ENCODE measurements around the gene MAP1B. TPM values are rescaled to one million over a fixed set of nuclear protein-coding genes. Genes with fewer than 3 reads are reported as not detected.

Gene MAP1B
- total RNA-seq (2014; rRNA removed; shearing (Covaris generic)) = 93.8 and 195 TPM in 2 replicates

DNA sequence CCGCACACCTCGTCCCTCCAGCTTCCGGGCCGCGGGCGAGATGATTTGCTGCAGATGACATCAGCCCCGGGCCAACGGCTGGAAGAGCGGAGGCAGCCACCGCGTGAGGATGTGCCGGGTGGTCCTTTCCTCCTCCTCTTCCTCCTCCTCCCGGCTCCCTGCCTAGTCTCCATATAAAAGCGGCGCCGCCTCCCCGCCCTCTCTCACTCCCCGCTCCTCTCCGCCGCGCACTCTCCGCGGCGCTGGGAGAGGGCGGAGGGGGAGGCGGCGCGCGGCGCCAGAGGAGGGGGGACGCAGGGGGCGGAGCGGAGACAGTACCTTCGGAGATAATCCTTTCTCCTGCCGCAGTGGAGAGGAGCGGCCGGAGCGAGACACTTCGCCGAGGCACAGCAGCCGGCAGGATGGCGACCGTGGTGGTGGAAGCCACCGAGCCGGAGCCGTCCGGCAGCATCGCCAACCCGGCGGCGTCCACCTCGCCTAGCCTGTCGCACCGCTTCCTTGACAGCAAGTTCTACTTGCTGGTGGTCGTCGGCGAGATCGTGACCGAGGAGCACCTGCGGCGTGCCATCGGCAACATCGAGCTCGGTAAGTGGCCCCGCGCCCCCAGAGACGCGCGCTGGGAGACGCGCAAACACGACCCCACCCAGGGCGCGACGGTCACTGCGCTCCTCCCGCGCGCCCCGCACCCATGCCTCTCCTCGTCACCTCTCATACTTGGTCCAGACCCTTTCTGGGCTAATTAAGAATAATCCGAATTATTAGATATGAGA lies at the start of gene MAP1B:
Gene MAP1B, plus strand, starts transcription at position 345 of the 770 bp plus-strand sequence. Its CDS starts 57 bp downstream, at position 402.
- H3K27ac ChIP-seq = peak within 1 kb of the TSS; percentile 75
- H3K4me1 ChIP-seq (replicated peaks) = peaks cover 17% of the 10 kb centered on the region
- H3K4me3 ChIP-seq = peak within 1 kb of the TSS; percentile 76
- H3K9me3 ChIP-seq (replicated peaks) = no peaks in the 10 kb centered on the region
- peaks cover 45% of the 10 kb centered on the region for H3K36me3 ChIP-seq
- H3K27me3 ChIP-seq (replicated peaks) = no peaks in the 10 kb centered on the region
- peak; percentile 92 to 96 for DNase-seq (ENCODE audit: low read depth in 1 of 2, low spot score in 2 of 2)

DNA sequence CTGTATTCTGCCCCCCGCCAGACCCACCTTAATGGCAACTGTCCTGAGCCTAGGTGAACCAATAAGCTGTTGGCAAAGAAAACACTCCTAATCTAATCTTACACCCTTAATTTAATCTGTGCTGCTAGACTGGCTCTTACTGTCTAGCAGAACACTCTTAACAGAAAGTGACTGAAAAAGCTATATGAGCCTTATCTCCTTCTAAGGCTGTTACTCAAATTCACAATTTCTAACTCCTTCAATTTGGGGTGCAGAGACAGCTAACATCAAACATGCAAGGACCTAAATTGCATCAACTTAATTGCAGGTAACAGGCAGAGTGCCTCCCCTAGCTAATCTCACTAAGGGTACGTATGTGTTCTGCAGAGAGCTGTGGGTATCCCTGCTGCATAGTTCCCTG lies 49.5 kb upstream of the MAP1B start:
- Histone ChIP-seq H3K27me3 (replicated peaks) (0 out of 2 replicates have a peak, but pooled peaks cover 3% of the 10 kb centered on the region), H3K4me1 (replicated peaks) (no peaks in the 10 kb centered on the region), H3K4me3 (no peak overlapping the region), H3K36me3 (no peaks in the 10 kb centered on the region), H3K27ac (no peak overlapping the region), H3K9me3 (replicated peaks) (no peaks in the 10 kb centered on the region)
- DNase-seq (ENCODE audit: low read depth in 1 of 2, low spot score in 2 of 2) = no peak

DNA sequence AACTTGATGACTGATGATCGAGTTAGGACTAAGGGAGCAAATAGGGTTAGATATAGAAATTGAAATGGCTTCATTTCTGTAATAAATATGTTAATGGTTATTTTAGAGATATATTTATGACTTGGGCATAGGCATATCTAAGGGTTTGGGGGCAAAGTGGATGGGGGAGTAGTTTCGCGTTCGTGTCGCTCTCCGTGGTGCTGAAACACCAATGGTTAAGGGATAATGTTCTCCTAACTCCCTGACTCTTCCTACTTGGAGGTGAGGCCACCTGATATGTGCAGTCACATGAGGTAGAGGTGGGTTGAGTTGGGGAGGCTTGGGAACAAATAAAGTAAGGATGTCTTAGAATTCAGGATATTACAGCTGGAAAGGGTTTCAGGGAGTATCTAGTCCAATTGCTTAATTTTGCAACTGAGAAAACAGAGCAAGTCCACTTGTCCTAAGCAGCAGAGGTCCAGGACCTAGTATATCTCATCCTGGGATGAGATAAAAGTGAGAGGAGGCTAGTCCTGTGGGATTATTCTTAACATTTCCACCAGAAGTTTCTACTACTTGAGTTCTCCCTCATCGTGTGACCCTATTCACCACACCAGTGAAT lies 44.0 kb upstream of the MAP1B start:
- no peak for DNase-seq (ENCODE audit: low read depth in 1 of 2, low spot score in 2 of 2)
- peaks cover 27% of the 10 kb centered on the region for H3K4me1 ChIP-seq (replicated peaks)
- no peak overlapping the region for H3K4me3 ChIP-seq
- H3K27ac ChIP-seq = no peak overlapping the region
- H3K36me3 ChIP-seq = no peaks in the 10 kb centered on the region
- H3K9me3 ChIP-seq (replicated peaks) = no peaks in the 10 kb centered on the region
- H3K27me3 ChIP-seq (replicated peaks) = 0 out of 2 replicates have a peak, but pooled peaks cover 3% of the 10 kb centered on the region

DNA sequence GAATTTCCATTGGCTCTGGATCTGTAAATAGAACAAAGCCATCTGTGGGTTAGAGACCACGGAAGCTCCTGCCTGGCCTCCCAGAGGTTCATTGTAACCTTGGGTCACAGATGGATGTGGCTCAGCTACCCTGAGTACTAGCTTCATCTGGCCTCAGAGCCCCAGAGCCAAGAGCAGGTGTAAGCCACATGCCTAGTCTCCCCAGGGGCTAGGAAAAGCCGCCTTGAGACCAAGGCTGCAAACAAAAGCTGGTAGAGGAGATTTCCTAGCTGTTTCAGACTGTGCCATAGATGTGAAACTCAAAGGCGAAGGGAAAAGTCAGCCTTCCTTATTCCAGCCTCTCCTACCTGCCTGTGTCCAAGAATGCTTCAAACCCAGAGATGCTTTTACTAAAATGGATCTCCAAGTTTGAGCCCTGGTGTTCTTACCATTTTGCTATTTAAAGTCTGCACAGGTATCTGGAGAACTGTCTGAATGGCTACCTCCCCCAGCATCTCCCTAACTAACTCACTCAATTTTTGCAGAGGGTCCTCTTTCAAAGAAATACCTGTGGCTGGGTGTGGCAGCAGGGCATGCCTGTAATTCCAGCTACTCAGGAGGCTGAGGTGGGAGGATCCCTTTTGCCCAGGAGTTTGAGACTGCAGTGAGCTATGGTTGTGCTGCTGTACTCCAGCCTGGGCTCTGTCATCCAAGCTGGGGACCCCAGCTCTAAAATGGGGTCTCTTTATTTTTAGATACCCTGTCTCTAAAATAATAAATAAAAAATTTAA lies 42.3 kb upstream of the MAP1B start:
- H3K9me3 ChIP-seq (replicated peaks) = no peaks in the 10 kb centered on the region
- H3K27me3 ChIP-seq (replicated peaks) = no peaks in the 10 kb centered on the region
- H3K36me3 ChIP-seq = no peaks in the 10 kb centered on the region
- DNase-seq (ENCODE audit: low read depth in 1 of 2, low spot score in 2 of 2) = no peak
- H3K27ac ChIP-seq = no peak overlapping the region
- peaks cover 31% of the 10 kb centered on the region for H3K4me1 ChIP-seq (replicated peaks)
- no peak overlapping the region for H3K4me3 ChIP-seq

DNA sequence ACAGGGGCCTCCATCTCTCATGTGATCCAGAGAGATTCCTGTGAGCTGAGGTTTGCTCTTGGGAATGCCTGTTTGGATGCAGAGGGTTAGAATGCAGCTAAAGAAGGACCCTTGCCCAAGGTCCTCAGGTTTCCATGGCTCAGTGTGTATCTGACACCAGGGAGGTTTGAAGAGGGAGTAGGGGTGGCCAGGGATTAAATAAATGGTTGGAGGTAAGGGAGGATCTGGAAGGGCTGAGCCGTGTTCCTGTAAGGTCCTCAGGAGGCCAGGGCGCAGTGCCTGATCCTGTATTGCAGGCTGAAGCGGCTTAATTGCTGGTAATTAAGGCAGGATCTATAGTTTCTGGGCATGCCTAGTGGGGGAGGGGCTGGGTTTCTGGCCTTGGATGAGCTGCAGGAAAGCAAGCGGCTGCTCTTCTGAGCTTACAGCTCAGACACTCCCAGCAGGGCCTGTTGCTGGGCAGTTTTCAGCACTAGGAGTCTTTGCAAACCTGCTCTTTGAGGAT lies 41.5 kb upstream of the MAP1B start:
- H3K4me1 ChIP-seq (replicated peaks) = peaks cover 31% of the 10 kb centered on the region
- DNase-seq (ENCODE audit: low read depth in 1 of 2, low spot score in 2 of 2) = peak in 1 of 2 experiments; percentile 18
- no peak overlapping the region for H3K4me3 ChIP-seq
- no peaks in the 10 kb centered on the region for H3K27me3 ChIP-seq (replicated peaks)
- no peaks in the 10 kb centered on the region for H3K9me3 ChIP-seq (replicated peaks)
- no peaks in the 10 kb centered on the region for H3K36me3 ChIP-seq
- H3K27ac ChIP-seq = peak overlapping the region; percentile 95

DNA sequence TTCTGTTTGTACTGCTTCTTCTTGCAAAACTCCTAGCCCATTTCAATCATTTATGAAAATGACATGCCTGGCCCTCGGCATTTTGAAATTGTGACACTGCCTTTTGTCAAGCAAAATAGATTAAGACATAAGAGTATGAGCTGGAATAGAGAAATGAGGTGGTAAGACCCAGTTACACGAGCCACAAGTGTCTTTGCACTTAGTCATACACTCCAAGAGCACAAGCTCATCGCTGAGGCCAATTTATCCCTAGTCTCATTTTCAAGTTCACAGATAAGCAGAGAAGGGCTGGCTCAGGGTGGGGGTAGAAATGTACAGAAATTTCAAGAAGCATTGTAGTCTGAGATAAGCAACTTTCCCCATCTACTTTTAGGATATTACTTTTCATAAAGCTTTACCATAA lies 40.6 kb upstream of the MAP1B start:
- Histone ChIP-seq H3K27me3 (replicated peaks) (no peaks in the 10 kb centered on the region), H3K4me3 (no peak overlapping the region), H3K9me3 (replicated peaks) (no peaks in the 10 kb centered on the region), H3K36me3 (no peaks in the 10 kb centered on the region), H3K27ac (peak overlapping the region; percentile 95), H3K4me1 (replicated peaks) (peaks cover 31% of the 10 kb centered on the region)
- peak; percentile 80 to 87 for DNase-seq (ENCODE audit: low read depth in 1 of 2, low spot score in 2 of 2)

DNA sequence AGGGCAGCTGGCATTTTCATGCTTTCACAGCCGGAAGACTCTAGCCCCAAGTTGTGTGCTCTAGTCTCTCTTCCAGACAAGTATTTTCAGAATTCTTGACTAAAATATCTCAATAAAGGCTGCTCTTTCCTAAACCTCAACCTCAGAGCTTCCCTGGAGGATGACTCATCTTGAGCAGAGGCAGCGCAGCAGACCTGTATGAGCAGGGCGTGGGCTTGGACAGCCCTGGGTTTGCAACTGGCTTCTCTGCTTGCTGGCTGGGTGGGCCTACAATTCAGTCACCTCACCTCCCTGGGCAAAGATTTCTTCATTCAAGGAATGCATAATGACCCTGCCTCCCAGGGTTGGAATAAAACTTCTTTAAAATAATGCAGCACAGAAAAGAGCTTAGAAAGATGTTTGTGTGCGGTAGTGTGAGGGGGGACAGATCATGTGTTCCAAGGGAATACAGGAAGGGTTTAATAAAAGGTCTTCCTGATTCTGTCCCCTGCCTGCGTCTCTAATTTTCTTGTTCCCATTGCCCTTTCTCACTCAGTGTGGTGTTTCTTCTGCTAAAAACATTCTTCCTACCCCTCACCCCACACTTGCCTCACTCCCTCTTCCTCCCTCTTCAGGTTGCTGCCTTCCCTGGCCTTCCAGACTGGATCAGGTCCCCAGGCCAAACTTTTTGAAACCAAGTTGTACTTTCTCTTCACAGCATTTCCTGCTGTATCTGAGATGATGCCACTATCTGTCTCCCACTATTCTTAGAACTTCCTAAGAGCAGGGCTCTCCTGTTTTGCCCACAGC lies 39.4 kb upstream of the MAP1B start:
- Histone ChIP-seq H3K9me3 (replicated peaks) (no peaks in the 10 kb centered on the region), H3K36me3 (no peaks in the 10 kb centered on the region), H3K4me1 (replicated peaks) (peaks cover 31% of the 10 kb centered on the region), H3K4me3 (no peak overlapping the region), H3K27me3 (replicated peaks) (no peaks in the 10 kb centered on the region), H3K27ac (peak overlapping the region; percentile 95)
- peak; percentile 95 to 97 for DNase-seq (ENCODE audit: low read depth in 1 of 2, low spot score in 2 of 2)

DNA sequence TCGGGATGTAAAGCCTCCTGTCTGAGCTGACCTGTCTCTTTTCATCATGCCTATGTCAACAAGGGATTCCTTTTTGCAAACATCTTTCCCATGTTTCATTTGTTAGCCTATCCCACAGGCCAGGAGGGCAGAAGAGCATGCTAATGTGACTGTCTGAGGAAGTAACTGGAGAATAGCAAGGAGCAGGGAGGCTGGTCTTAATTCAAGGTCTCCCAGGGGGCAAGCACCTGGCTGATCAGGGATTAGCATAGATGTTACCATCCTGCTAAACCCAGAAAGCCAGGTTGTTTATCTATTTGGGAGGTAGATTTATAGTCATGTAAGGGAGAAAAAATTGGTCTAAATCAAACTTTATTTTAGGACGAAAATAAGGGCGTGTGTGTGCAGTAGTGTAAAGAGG lies 36.7 kb upstream of the MAP1B start:
- Histone ChIP-seq H3K27ac (no peak overlapping the region), H3K36me3 (no peaks in the 10 kb centered on the region), H3K4me1 (replicated peaks) (peaks cover 31% of the 10 kb centered on the region), H3K9me3 (replicated peaks) (no peaks in the 10 kb centered on the region), H3K4me3 (no peak overlapping the region), H3K27me3 (replicated peaks) (no peaks in the 10 kb centered on the region)
- no peak for DNase-seq (ENCODE audit: low read depth in 1 of 2, low spot score in 2 of 2)

DNA sequence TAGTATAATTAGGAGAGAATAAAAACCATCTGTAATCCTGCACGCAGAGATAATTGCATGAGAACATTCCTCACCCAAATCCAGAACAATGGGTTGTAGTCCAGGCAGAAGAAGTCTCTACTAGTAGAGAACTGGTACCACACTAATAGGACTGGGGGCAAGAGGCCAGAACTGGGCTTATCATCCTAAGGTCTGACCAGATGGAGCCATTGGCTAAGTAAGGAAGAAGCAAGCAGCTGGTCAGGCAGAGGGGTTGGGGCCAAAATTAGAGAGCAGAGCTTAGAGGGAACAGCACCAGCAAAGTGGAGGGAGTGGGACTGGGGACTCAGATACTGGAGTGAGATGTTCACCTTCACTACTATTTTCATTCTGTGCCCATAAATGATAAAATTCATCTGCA lies 35.4 kb upstream of the MAP1B start:
- peaks cover 17% of the 10 kb centered on the region for H3K4me1 ChIP-seq (replicated peaks)
- H3K4me3 ChIP-seq = no peak overlapping the region
- H3K9me3 ChIP-seq (replicated peaks) = no peaks in the 10 kb centered on the region
- DNase-seq (ENCODE audit: low read depth in 1 of 2, low spot score in 2 of 2) = no peak
- H3K27me3 ChIP-seq (replicated peaks) = no peaks in the 10 kb centered on the region
- no peak overlapping the region for H3K27ac ChIP-seq
- H3K36me3 ChIP-seq = no peaks in the 10 kb centered on the region

DNA sequence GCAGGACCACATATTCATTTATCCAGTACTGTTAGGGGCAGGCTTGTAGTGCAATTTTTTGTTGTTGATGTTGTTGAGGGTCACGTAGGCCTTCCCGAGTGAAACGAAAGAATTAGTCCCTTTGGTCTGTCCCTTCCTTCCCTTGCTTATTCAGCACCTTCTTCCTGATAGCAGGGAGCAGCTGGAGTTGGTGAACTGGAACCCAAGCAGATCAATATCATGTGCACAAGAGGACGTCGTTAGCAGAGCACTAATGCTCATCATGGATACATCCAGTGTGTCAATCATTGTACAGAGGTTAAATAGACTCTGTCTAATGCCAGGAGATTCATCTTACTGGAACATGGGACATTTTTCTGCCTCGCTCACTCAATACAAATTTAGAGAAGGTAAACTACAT lies 33.0 kb upstream of the MAP1B start:
- Histone ChIP-seq H3K9me3 (replicated peaks) (no peaks in the 10 kb centered on the region), H3K27me3 (replicated peaks) (no peaks in the 10 kb centered on the region), H3K4me1 (replicated peaks) (no peaks in the 10 kb centered on the region), H3K36me3 (no peaks in the 10 kb centered on the region), H3K4me3 (no peak overlapping the region), H3K27ac (no peak overlapping the region)
- no peak for DNase-seq (ENCODE audit: low read depth in 1 of 2, low spot score in 2 of 2)

DNA sequence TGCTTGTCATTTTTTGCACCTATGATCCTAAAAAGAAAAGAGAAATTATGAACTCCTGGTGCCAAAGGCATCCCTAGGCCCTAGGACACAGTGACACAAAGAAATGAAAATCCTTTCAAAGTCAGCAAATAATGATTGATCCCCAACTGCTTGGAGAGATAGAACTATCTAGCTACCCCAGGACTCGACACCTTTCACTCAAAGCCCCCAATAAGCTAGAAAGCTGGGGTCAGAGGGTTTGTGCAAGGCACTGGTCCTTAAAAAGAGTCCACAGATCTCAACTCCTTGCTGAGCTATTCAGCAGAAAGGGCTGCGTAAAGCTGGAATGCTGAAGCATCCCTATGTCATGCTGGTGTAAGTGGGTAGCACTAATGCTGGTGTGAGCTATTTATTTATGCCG lies 31.8 kb upstream of the MAP1B start:
- no peak for DNase-seq (ENCODE audit: low read depth in 1 of 2, low spot score in 2 of 2)
- Histone ChIP-seq H3K4me3 (no peak overlapping the region), H3K36me3 (no peaks in the 10 kb centered on the region), H3K27me3 (replicated peaks) (no peaks in the 10 kb centered on the region), H3K9me3 (replicated peaks) (no peaks in the 10 kb centered on the region), H3K27ac (no peak overlapping the region), H3K4me1 (replicated peaks) (no peaks in the 10 kb centered on the region; the same call in 1 of the 2 replicates)

DNA sequence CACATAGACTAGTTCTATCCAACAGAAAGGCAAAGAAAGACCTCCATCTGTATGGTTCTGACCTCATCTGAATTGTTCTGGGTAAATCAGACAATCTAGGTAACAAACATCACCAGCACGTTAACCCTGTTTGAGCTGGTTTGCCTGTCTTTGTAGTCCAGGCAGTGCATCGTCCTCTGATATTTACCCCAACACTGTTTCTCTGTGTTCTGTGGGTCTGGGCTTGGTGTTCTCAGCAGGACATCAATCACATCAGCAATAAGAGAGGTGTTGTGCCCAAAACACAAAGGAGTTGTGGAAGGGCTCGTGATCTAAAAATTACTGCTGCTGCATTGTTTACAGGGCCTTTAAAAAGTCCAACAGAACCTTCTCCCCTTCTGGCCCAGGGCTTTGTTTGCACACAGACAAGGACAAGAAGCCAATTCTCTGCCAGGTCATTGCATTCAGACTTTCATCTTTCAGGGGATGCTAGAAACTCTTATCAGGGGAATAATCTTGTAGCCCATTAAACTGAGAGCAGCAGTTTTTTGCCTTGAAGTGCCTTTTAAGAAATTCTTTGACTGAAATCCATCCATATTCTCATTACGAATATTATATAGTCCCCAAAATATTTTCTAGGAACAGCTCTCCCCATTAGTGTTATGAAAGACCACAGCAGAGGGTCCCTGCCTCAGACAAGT lies 30.5 kb upstream of the MAP1B start:
- Histone ChIP-seq H3K9me3 (replicated peaks) (no peaks in the 10 kb centered on the region), H3K27me3 (replicated peaks) (no peaks in the 10 kb centered on the region), H3K36me3 (no peaks in the 10 kb centered on the region), H3K4me3 (no peak overlapping the region), H3K27ac (no peak overlapping the region), H3K4me1 (replicated peaks) (no peaks in the 10 kb centered on the region; the same call in 1 of the 2 replicates)
- DNase-seq (ENCODE audit: low read depth in 1 of 2, low spot score in 2 of 2) = no peak

DNA sequence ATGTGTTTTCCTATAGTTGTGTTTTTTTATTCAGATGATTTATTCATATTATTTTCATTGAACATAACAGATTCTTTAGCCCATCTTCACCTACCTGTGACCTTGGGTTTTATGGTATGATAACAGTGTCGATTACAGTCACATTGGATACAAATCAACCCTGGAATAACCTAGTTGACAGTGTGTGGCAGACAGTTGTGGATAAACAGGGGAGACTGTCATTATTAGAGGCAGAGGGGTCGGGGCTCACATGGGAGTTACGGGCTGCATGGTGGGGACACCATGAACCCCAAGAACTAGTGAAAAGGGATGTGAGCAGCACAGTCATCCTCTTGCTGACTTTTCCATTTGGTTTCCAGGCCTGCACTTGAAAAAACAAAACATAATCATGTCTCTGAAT lies 29.9 kb upstream of the MAP1B start:
- H3K9me3 ChIP-seq (replicated peaks) = no peaks in the 10 kb centered on the region
- H3K4me3 ChIP-seq = no peak overlapping the region
- H3K27me3 ChIP-seq (replicated peaks) = no peaks in the 10 kb centered on the region
- DNase-seq (ENCODE audit: low read depth in 1 of 2, low spot score in 2 of 2) = no peak
- no peak overlapping the region for H3K27ac ChIP-seq
- no peaks in the 10 kb centered on the region; the same call in 1 of the 2 replicates for H3K4me1 ChIP-seq (replicated peaks)
- no peaks in the 10 kb centered on the region for H3K36me3 ChIP-seq

All from SJSA1 (cell line).